Colonic mucosa (tissue), 4 donors: ENCODE data around the gene PARG. TPM values are rescaled to one million over a fixed set of nuclear protein-coding genes. Genes with fewer than 3 reads are reported as not detected.
"Not testable (repeated sequence)": the region's sequence is repeated elsewhere in the genome, so short reads cannot be mapped to it uniquely, and the experiment has no call there.

Source experiments
- DNase-seq: peaks from one replicate; pipeline ENCODE4 v3.0.0-alpha.2; 2020
- H3K27ac ChIP-seq: fragments of 200-600 bp; one replicate; pipeline ENCODE4 v1.8.0; 2021
- H3K27me3 ChIP-seq: fragments of 200-600 bp; one replicate; pipeline ENCODE4 v1.8.0; 2021
- H3K36me3 ChIP-seq: fragments of 200-600 bp; one replicate; pipeline ENCODE4 v1.8.0; 2021
- H3K4me1 ChIP-seq: fragments of 200-600 bp; one replicate; pipeline ENCODE4 v1.8.0; 2021; ENCODE audit warnings: mild to moderate bottlenecking
- H3K4me3 ChIP-seq: fragments of 200-600 bp; one replicate; pipeline ENCODE4 v1.8.0; 2021
- H3K9ac ChIP-seq, 2 donors: one replicate each; pipeline ENCODE4 v1.7.0; 2013; ENCODE audit warnings: control low read depth in 2 of 2, low read depth in 2 of 2, low read length in 2 of 2
- H3K9me3 ChIP-seq: fragments of 200-600 bp; one replicate; pipeline ENCODE4 v1.8.0; 2021
- intact Hi-C: fragments of 100-400 bp; cut with DNase I; formaldehyde crosslinking; loops from one replicate; pipeline ENCODE4 v1.14.1; 2022
- total RNA-seq, 2 donors: library from RNA; stranded (reverse); fragmentation: NEBNext Ultra II Directional in 1 of 2; extraction: Animal tissue kit (Norgen Biotek cat#: 25700) in 1 of 2; gene quantifications; one replicate each; pipeline ENCODE4 v1.2.1, GENCODE V29; 2021
- donor health status: healthy.
- donor health status: DM: no; HTN: no; CAD: no.
- donor health status: DM: no; HTN: no; CAD: no.

Gene PARG
- total RNA-seq, 2 donors from 2014 or later, result 26.1 to 29.6 TPM

DNA sequence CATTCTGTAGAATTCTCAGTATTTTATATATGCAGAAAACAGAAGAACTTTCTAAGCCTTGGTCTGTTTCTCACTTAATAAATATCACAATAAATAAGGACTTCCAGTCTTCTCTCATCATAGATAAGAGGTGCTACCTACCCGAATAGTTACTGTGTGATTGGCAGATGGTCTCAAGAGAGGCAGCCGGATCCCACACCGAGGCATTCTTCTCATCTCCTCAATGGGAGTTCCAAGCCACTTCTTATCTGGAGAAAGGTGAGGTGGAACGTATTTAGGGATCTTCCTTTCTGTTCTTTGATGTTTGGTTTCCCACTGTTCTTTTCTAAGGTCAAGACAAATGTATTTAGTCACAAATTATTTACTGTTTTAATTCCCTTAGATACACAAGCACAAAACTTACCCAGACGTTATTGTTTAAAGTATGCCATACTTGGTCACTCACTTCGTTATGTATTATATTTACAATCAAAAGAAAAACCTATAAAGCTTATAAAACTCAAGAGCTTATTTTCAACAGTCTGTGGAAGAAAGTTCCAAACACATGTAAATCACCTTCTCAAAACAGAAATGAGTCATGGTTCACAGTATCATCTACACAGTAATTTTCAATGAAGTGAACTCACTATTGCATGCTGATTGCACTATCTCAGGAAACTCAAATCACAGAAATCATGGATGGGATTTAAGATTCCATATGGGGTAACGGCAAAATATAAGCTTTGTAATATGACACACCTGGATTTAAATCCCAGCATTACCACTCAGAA lies 9.7 kb downstream of the PARG start:
- intact Hi-C loops, H3K4me1 ChIP-seq, H3K4me3 ChIP-seq, H3K27ac ChIP-seq, H3K36me3 ChIP-seq, H3K9ac ChIP-seq, DNase-seq, H3K9me3 ChIP-seq, H3K27me3 ChIP-seq: not testable (repeated sequence)

DNA sequence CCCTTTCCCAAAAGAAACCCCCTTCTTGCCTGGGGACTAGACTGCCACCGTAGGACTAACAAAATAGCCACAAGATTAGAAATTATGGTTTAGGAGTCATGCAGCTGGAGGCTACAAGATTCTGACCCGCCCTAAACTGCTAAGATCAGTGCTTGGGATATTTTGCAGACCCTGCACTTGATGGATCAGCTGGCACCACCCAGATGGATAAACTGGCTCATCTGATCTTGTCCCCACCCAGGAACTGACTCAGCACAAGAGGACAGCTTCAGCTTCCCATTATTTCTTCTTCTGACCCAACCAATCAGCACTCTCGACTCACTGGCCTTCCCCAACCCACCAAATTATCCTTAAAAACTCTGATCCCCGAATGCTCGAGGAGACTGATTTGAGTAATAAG lies 10.6 kb downstream of the PARG start:
- H3K27ac ChIP-seq, H3K27me3 ChIP-seq, H3K9ac ChIP-seq, H3K36me3 ChIP-seq, H3K9me3 ChIP-seq, intact Hi-C loops, H3K4me3 ChIP-seq, H3K4me1 ChIP-seq, DNase-seq: not testable (repeated sequence)

DNA sequence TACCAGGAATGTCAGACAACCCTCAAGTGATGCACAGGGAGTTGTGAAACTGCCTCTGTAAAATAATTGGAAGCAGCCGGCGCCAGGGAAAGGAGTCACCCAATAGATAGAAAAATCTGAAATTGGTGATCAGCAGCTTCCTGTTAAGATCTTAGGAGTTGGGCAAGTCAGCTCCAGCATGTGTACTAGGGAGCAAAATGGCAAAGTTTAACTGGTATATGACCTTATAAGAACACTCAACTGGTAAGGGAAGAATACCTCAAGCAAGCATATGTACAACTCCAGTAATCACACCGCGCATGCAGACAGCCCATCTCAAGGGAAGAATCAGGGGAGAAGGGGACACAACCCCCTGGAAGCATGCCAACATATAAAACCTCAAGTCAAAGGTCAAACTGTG lies 18.3 kb downstream of the PARG start:
- H3K4me1 ChIP-seq, H3K9ac ChIP-seq, H3K36me3 ChIP-seq, H3K27me3 ChIP-seq, H3K9me3 ChIP-seq, H3K4me3 ChIP-seq, intact Hi-C loops, H3K27ac ChIP-seq, DNase-seq: not testable (repeated sequence)

DNA sequence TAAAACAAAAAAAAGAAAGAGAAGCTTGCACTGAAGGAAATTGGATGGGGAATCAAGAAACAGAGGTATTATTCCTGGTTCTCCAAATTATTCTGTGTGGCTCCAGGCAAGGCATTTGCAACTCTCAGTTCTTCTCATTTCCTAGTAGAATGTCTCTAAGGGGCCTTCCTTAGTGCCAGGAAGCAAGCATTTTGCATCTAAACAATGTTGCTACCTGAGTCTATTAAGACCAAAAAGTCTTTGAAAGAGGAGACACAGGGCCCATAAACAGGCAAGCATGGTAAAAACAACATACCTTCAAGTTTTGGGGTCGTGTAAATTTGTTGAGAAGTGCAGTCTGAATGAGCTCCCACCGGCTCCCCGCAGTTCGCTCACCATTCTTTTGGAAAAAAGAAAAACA lies 19.8 kb downstream of the PARG start:
- H3K4me3 ChIP-seq, H3K27ac ChIP-seq, H3K4me1 ChIP-seq, H3K36me3 ChIP-seq, H3K27me3 ChIP-seq, DNase-seq, H3K9me3 ChIP-seq, intact Hi-C loops, H3K9ac ChIP-seq: not testable (repeated sequence)

DNA sequence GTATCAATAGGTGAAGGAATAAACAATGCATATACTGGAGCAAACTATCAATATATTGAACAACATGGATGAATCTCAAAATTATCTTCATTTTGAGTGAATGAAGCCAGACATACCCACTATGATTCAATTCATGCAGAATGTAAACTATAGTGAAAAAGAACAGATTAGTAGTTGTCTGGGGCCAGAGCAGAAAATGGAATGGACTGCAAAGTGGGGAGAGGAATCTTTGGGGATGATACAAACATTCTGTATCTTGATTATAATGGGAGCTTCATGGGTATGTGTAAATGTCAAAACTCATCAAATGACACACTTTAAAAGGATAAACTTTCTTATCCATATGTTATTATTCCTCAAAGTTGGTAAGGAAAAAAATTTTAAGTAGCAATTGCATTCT lies 23.9 kb downstream of the PARG start:
- DNase-seq, H3K36me3 ChIP-seq, H3K27ac ChIP-seq, H3K4me1 ChIP-seq, intact Hi-C loops, H3K9ac ChIP-seq, H3K9me3 ChIP-seq, H3K27me3 ChIP-seq, H3K4me3 ChIP-seq: not testable (repeated sequence)

DNA sequence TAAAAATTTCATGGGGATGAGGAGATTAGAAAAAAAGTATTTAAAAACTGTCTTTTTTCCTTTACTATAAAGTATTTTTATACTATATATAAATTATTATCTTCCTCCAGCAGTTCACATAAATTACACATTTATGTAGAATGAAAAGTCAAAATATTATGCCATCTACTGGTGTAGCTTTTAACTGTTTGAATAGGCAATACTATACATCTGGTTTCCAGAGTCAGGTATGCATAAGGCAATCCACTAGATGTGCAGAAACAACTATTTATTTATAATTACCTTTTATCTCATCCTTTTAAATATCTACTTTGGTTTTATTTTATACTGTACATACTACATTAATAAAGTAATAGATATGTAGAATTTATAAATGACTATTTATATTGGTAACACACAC lies 25.4 kb downstream of the PARG start:
- H3K4me1 ChIP-seq, intact Hi-C loops, H3K4me3 ChIP-seq, H3K9me3 ChIP-seq, DNase-seq, H3K9ac ChIP-seq, H3K36me3 ChIP-seq, H3K27ac ChIP-seq, H3K27me3 ChIP-seq: not testable (repeated sequence)

DNA sequence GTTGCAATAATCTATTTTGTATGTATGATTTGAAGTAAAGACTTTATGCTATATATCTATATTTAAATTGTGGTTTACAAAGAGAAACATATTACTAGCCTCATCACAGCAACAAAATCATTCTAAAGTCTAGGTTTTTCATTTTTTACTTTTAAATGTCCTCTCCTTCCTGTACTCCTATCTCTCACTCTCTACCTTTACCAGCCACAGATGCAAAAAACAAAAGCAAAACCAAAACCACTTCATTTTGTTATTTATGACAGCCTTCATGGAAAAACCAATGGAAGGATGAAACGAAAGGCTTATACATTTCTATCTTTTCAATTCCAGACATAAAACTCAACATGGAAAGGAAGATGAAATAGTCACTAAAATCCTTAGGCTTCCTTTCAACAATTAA lies 31.5 kb downstream of the PARG start:
- H3K4me3 ChIP-seq, intact Hi-C loops, H3K27ac ChIP-seq, DNase-seq, H3K9me3 ChIP-seq, H3K27me3 ChIP-seq, H3K9ac ChIP-seq, H3K4me1 ChIP-seq, H3K36me3 ChIP-seq: not testable (repeated sequence)

DNA sequence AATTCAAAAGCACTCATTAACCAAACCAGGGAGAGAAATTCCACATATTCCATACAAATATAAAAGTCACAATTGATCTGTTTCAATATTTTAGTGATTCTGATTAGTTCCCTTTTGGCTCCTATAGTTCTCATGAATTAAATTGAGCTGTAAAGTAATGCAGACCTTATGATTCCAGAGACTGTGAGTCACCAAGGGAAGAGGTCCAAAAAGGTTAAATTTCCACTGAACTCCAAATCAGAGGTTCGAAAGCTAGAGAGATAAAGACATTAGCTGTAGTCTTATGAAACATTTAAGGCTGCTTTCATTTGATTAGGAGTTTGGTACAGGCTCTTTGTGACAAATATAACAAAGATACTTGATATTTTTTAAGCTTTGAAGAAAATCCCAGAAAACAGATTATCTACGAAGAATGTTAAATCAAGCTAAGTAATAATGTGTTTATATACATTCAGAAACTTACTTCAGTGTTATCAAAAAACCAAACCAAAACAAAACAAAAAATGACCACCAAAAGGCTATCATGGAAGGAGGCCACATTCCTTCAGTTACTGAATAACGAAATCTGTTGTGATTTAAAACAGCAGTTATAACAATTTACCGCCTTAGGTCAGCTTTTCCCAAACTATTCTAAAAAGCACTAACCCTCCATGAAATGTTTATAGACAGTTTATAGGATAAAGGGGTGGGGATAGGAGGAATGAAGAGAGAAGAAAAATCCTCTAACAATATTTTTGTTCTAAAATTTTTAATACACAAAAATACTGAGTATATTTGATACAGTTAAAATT lies 33.3 kb downstream of the PARG start:
- intact Hi-C loops, H3K9me3 ChIP-seq, H3K27me3 ChIP-seq: not testable (repeated sequence)

DNA sequence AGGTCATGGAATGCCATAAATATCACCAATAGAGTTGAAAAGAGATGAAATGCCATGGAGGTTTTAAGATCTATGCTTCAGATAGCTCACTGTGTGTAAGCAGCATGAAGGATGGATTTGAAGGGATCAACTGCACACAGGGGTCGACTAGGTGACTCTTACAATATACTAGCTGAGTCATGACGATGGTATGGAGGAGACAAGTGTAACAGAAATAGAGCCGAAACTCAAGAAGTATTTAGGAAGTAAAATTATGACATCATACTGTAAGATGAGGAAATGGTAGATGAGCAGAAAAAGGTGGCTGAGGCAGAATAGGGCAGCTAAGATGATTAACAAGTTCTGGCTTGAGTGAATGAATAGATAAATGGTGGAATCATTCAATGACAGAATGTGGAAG lies 38.0 kb downstream of the PARG start:
- H3K36me3 ChIP-seq, intact Hi-C loops, H3K4me3 ChIP-seq, H3K9me3 ChIP-seq, H3K27ac ChIP-seq, H3K4me1 ChIP-seq, H3K27me3 ChIP-seq, DNase-seq, H3K9ac ChIP-seq: not testable (repeated sequence)

More for the DNA sequence above, 33.3 kb downstream of the PARG start:
- not testable (repeated sequence) for H3K9ac ChIP-seq, H3K4me3 ChIP-seq, H3K36me3 ChIP-seq, DNase-seq, H3K4me1 ChIP-seq, H3K27ac ChIP-seq

DNA sequence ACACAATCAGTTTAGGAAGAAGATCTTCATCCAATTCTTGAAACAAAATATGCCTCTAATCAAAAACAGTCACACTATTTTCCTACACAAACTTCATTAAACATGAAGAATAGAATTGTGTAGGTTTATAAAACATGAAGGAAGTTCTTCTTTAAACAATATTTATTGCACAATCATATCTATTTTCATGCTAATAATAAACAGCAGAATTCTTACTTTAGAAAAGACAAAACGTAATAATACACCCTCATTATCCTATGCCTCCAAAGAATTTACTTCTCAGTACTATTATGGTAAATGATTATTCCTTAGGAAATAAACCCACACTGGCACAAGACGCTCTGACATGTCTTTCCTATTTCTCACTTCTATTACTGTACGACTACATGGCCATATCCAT lies 41.4 kb downstream of the PARG start:
- H3K4me3 ChIP-seq, intact Hi-C loops, H3K9me3 ChIP-seq, H3K9ac ChIP-seq, H3K36me3 ChIP-seq, DNase-seq, H3K27me3 ChIP-seq, H3K4me1 ChIP-seq, H3K27ac ChIP-seq: not testable (repeated sequence)

DNA sequence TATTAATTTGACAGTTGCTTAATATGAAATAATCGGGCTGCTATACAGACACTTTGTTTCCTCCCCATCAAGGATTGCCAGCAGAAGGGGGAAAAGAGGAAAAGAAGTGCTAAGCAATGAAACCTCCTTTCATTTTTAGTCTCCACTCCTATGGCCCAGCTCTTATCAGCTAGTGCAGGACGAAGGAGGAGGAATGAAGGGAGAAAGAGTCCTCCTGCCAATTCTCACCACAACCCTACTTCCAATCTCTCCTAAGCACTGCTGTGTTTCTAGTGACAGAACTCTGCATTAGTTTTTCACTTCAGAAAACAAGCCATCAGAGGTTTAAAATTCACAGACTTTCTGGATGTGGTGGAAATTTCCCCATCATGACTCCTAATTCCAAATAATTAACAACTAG lies 41.8 kb downstream of the PARG start:
- H3K9me3 ChIP-seq, intact Hi-C loops, H3K9ac ChIP-seq, H3K27me3 ChIP-seq, DNase-seq, H3K36me3 ChIP-seq, H3K4me3 ChIP-seq, H3K4me1 ChIP-seq, H3K27ac ChIP-seq: not testable (repeated sequence)

DNA sequence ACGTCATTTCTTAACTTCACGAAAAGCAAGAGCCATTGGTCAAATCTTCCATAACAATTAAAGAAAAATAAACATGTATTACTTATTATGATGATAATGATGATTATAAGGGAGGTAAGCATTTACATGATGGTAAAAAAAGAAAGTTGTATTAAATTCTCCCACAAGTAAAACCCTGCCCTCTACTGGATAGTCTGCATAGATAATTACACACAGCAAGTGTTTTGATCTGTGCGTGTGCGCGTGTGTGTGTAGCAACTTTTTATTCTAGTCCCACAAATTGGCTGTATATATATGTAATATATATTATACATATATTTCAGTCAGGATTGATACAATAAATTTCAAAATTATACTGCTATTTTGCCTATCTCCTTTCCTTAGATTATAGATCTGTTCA lies 51.8 kb downstream of the PARG start:
- intact Hi-C loops, H3K9ac ChIP-seq, H3K4me1 ChIP-seq, H3K9me3 ChIP-seq, DNase-seq, H3K36me3 ChIP-seq, H3K27me3 ChIP-seq, H3K4me3 ChIP-seq, H3K27ac ChIP-seq: not testable (repeated sequence)

DNA sequence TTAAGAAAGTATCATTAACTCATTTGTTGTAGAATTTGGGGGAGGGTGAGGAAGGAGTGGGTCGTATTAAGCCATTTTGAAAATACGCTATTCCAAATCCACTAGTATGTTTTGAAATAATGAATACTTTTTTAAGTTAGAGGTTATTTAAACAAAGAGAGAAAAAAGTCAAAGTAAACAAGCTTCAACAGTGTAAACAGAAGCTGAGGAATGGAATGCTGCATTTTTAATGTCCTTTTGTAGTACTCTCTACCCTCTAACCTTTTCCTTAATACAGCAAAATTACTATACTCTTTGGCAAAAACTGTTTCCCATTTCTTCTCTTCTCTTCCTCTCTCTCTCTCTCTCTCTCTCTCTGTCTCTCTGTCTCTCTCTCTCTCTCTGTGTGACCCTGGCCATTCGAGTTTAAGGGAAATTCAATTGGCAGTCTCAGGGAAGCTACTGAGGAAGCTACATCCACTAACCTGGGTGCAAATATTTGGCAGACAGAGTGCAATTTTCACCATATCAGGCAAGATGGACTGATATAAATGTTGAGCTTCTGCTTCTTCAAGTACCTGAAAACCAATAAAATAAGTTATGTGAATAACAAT lies 57.0 kb downstream of the PARG start:
- H3K27ac ChIP-seq, H3K9ac ChIP-seq, intact Hi-C loops, H3K9me3 ChIP-seq, H3K36me3 ChIP-seq, H3K4me1 ChIP-seq, H3K4me3 ChIP-seq, H3K27me3 ChIP-seq, DNase-seq: not testable (repeated sequence)
